ENCODE data around the gene CEACAM1. TPM values are rescaled to one million over a fixed set of nuclear protein-coding genes. Genes with fewer than 3 reads are reported as not detected.

CEACAM1 gene
- total and polyA plus RNA-seq, 2 experiments from 2014 or later = 0.63 to 3.0 TPM

- no peak for TF ChIP-seq ZNF462 (CRISPR knock-in tag; IDR thresholded peaks at IDR 0.05)
- TF ChIP-seq ETS1 (IDR thresholded peaks at IDR 0.05) = no peak
- TF ChIP-seq ZNF114 (CRISPR knock-in tag; IDR thresholded peaks at IDR 0.05) = no peak
These were observed 13.8 kb downstream of the CEACAM1 start (continued) for GRCh38 chr19:42514449-42514848.

- H3K4me3 ChIP-seq = no peak overlapping the region
- Mint-ChIP-seq H3K4me1 (peaks cover 24% of the 10 kb centered on the region), H3K36me3 (ENCODE audit: low read depth) (no peaks in the 10 kb centered on the region), H3K27ac (no peak overlapping the region), H3K9me3 (peaks cover 3% of the 10 kb centered on the region; the same call in 1 of the 3 replicates), H3K27me3 (ENCODE audit: insufficient read depth, low read depth, poor library complexity) (peaks cover 11% of the 10 kb centered on the region), H3K4me3 (no peak overlapping the region)
- ATAC-seq (peak; percentile 79), DNase-seq (ENCODE audit: low spot score) (no peak)
- no peaks in the 10 kb centered on the region for H3K36me3 ChIP-seq (ENCODE audit: insufficient read depth)
- peaks cover under 1% of the 10 kb centered on the region; the same call in 1 of the 2 replicates for H3F3A ChIP-seq (replicated peaks; ENCODE audit: low read depth)
- 0 out of 2 replicates have a peak overlapping the region, but pooled peaks have one; percentile 5 for H3K4me2 ChIP-seq
- H3K27me3 ChIP-seq (ENCODE audit: insufficient read depth) = no peaks in the 10 kb centered on the region
- peaks cover 5% of the 10 kb centered on the region for H3K4me1 ChIP-seq (ENCODE audit: insufficient read depth)
- H3K9me2 ChIP-seq (ENCODE audit: insufficient read depth) = peaks cover 4% of the 10 kb centered on the region; the same call in 1 of the 2 replicates
- no peaks in the 10 kb centered on the region for H4K20me1 ChIP-seq (replicated peaks; ENCODE audit: insufficient read depth)
- H3K79me2 ChIP-seq (replicated peaks; ENCODE audit: insufficient read depth) = no peaks in the 10 kb centered on the region
- H2AFZ ChIP-seq = no peak overlapping the region; the same call in 1 of the 2 replicates
- no peak overlapping the region for H3K27ac ChIP-seq (ENCODE audit: low read depth)
- no peak for TF ChIP-seq REST (IDR thresholded peaks at IDR 0.05; ENCODE audit: unreplicated experiment)
- no peak for TF ChIP-seq CREB1 (CRISPR knock-in tag; IDR thresholded peaks at IDR 0.05; ENCODE audit: low read depth)
- TF ChIP-seq JUNB (IDR thresholded peaks at IDR 0.05; ENCODE audit: unreplicated experiment) = no peak
- TF ChIP-seq EZH2phosphoT487 (IDR thresholded peaks at IDR 0.05; ENCODE audit: unreplicated experiment) = no peak
- no peak for TF ChIP-seq NANOG (IDR thresholded peaks at IDR 0.05; ENCODE audit: borderline replicate concordance)
- no peak for TF ChIP-seq CTCF (conservative IDR thresholded peaks at IDR 0.05; ENCODE audit: low read depth in 2 of 2)
- no peak for TF ChIP-seq EZH2 (IDR thresholded peaks at IDR 0.05; ENCODE audit: low read depth, unreplicated experiment)
These were observed 15.5 kb downstream of the CEACAM1 start for GRCh38 chr19:42512743-42513304.

All from GM23338 (cell line).